Measurements from ENCODE around the gene METTL2B. TPM values are rescaled to one million over a fixed set of nuclear protein-coding genes. Genes with fewer than 3 reads are reported as not detected.
"Not testable (repeated sequence)": the region's sequence is repeated elsewhere in the genome, so short reads cannot be mapped to it uniquely, and the experiment has no call there.

Gene METTL2B
- total RNA-seq, 1 experiment from 2014 or later: 37.2 TPM

GRCh38 chr7:128448751-128449302, 27.7 kb upstream of the METTL2B start:
- no peak for DNase-seq (ENCODE audit: low read depth in 1 of 2, low spot score in 2 of 2)
- no peak overlapping the region for H3K4me3 ChIP-seq
- H3K9me3 ChIP-seq (replicated peaks): no peaks in the 10 kb centered on the region
- no peak overlapping the region for H3K27ac ChIP-seq
- H3K4me1 ChIP-seq (replicated peaks): no peaks in the 10 kb centered on the region
- H3K27me3 ChIP-seq (replicated peaks): no peaks in the 10 kb centered on the region
- no peaks in the 10 kb centered on the region for H3K36me3 ChIP-seq

GRCh38 chr7:128450409-128450808, 26.1 kb upstream of the METTL2B start:
- no peaks in the 10 kb centered on the region for H3K36me3 ChIP-seq
- no peak overlapping the region for H3K27ac ChIP-seq
- peaks cover 14% of the 10 kb centered on the region for H3K4me1 ChIP-seq (replicated peaks)
- no peak overlapping the region for H3K4me3 ChIP-seq
- H3K9me3 ChIP-seq (replicated peaks): no peaks in the 10 kb centered on the region
- no peaks in the 10 kb centered on the region for H3K27me3 ChIP-seq (replicated peaks)
- no peak for DNase-seq (ENCODE audit: low read depth in 1 of 2, low spot score in 2 of 2)

GRCh38 chr7:128450913-128451312, 25.6 kb upstream of the METTL2B start:
- no peak overlapping the region for H3K4me3 ChIP-seq
- no peaks in the 10 kb centered on the region for H3K27me3 ChIP-seq (replicated peaks)
- peaks cover 14% of the 10 kb centered on the region for H3K4me1 ChIP-seq (replicated peaks)
- no peak overlapping the region for H3K27ac ChIP-seq
- no peak for DNase-seq (ENCODE audit: low read depth in 1 of 2, low spot score in 2 of 2)
- H3K9me3 ChIP-seq (replicated peaks): no peaks in the 10 kb centered on the region
- H3K36me3 ChIP-seq: no peaks in the 10 kb centered on the region; the same call in 1 of the 2 replicates

GRCh38 chr7:128452552-128452951, 24.0 kb upstream of the METTL2B start:
- Histone ChIP-seq H3K27me3 (replicated peaks) (no peaks in the 10 kb centered on the region), H3K36me3 (peaks cover 8% of the 10 kb centered on the region; the same call in 1 of the 2 replicates), H3K4me3 (no peak overlapping the region), H3K27ac (no peak overlapping the region), H3K9me3 (replicated peaks) (no peaks in the 10 kb centered on the region), H3K4me1 (replicated peaks) (peaks cover 19% of the 10 kb centered on the region)
- DNase-seq (ENCODE audit: low read depth in 1 of 2, low spot score in 2 of 2): no peak

- Histone ChIP-seq H3K36me3 (peaks cover 10% of the 10 kb centered on the region; the same call in 1 of the 2 replicates), H3K4me1 (replicated peaks) (peaks cover 22% of the 10 kb centered on the region), H3K27ac (no peak overlapping the region), H3K27me3 (replicated peaks) (no peaks in the 10 kb centered on the region), H3K4me3 (no peak overlapping the region), H3K9me3 (replicated peaks) (no peaks in the 10 kb centered on the region)
- no peak for DNase-seq (ENCODE audit: low read depth in 1 of 2, low spot score in 2 of 2)
Observed at GRCh38 chr7:128453836-128454804, 22.4 kb upstream of the METTL2B start.

GRCh38 chr7:128454808-128455542, 21.6 kb upstream of the METTL2B start:
- Histone ChIP-seq H3K9me3 (replicated peaks) (no peaks in the 10 kb centered on the region), H3K36me3 (peaks cover 10% of the 10 kb centered on the region; the same call in 1 of the 2 replicates), H3K27me3 (replicated peaks) (no peaks in the 10 kb centered on the region), H3K27ac (peak overlapping the region; percentile 65), H3K4me3 (peak overlapping the region; percentile 65), H3K4me1 (replicated peaks) (peaks cover 22% of the 10 kb centered on the region)
- DNase-seq (ENCODE audit: low read depth in 1 of 2, low spot score in 2 of 2): no peak

- Histone ChIP-seq H3K4me3 (peak within 1 kb of the TSS; percentile 65), H3K36me3 (peaks cover 10% of the 10 kb centered on the region; the same call in 1 of the 2 replicates), H3K27me3 (replicated peaks) (no peaks in the 10 kb centered on the region), H3K4me1 (replicated peaks) (peaks cover 22% of the 10 kb centered on the region), H3K27ac (peak within 1 kb of the TSS; percentile 65), H3K9me3 (replicated peaks) (no peaks in the 10 kb centered on the region)
- peak; percentile 95 for DNase-seq (ENCODE audit: low read depth in 1 of 2, low spot score in 2 of 2)
Observed at GRCh38 chr7:128455543-128456254, 20.8 kb upstream of the METTL2B start, which contains the start of gene HILPDA. Gene HILPDA, plus strand, starts transcription at chr7:128455878. Its CDS starts 1,391 bp downstream, at chr7:128457269.

GRCh38 chr7:128456255-128456725, 20.3 kb upstream of the METTL2B start:
- Histone ChIP-seq H3K36me3 (peaks cover 10% of the 10 kb centered on the region; the same call in 1 of the 2 replicates), H3K27me3 (replicated peaks) (no peaks in the 10 kb centered on the region), H3K4me1 (replicated peaks) (peaks cover 22% of the 10 kb centered on the region), H3K27ac (peak overlapping the region; percentile 12; the same call in 1 of the 2 replicates), H3K4me3 (peak overlapping the region; percentile 65), H3K9me3 (replicated peaks) (no peaks in the 10 kb centered on the region)
- DNase-seq (ENCODE audit: low read depth in 1 of 2, low spot score in 2 of 2): peak in 1 of 2 experiments; percentile 14

- DNase-seq (ENCODE audit: low read depth in 1 of 2, low spot score in 2 of 2); H3K9me3 ChIP-seq (replicated peaks); H3K27ac ChIP-seq; H3K36me3 ChIP-seq; H3K4me3 ChIP-seq; H3K27me3 ChIP-seq (replicated peaks): not testable (repeated sequence)
- H3K4me1 ChIP-seq (replicated peaks): peaks cover 22% of the 10 kb centered on the region
Observed at GRCh38 chr7:128457385-128457784, 19.2 kb upstream of the METTL2B start.

GRCh38 chr7:128458956-128459355, 17.6 kb upstream of the METTL2B start:
- Histone ChIP-seq H3K27me3 (replicated peaks) (no peaks in the 10 kb centered on the region), H3K36me3 (peaks cover 10% of the 10 kb centered on the region; the same call in 1 of the 2 replicates), H3K9me3 (replicated peaks) (no peaks in the 10 kb centered on the region), H3K4me3 (no peak overlapping the region), H3K27ac (no peak overlapping the region), H3K4me1 (replicated peaks) (peaks cover 22% of the 10 kb centered on the region)
- DNase-seq (ENCODE audit: low read depth in 1 of 2, low spot score in 2 of 2): no peak

- Histone ChIP-seq H3K9me3 (replicated peaks) (no peaks in the 10 kb centered on the region), H3K27ac (no peak overlapping the region), H3K36me3 (peaks cover 10% of the 10 kb centered on the region; the same call in 1 of the 2 replicates), H3K4me3 (no peak overlapping the region), H3K4me1 (replicated peaks) (peaks cover 18% of the 10 kb centered on the region), H3K27me3 (replicated peaks) (no peaks in the 10 kb centered on the region)
- DNase-seq (ENCODE audit: low read depth in 1 of 2, low spot score in 2 of 2): peak; percentile 51 to 58
Observed at GRCh38 chr7:128459394-128459878, 17.1 kb upstream of the METTL2B start.

- no peak for DNase-seq (ENCODE audit: low read depth in 1 of 2, low spot score in 2 of 2)
- H3K4me1 ChIP-seq (replicated peaks): peaks cover 3% of the 10 kb centered on the region; the same call in 1 of the 2 replicates
- H3K4me3 ChIP-seq: no peak overlapping the region
- H3K36me3 ChIP-seq: peaks cover 2% of the 10 kb centered on the region; the same call in 1 of the 2 replicates
- no peak overlapping the region for H3K27ac ChIP-seq
- no peaks in the 10 kb centered on the region for H3K9me3 ChIP-seq (replicated peaks)
- no peaks in the 10 kb centered on the region for H3K27me3 ChIP-seq (replicated peaks)
Observed at GRCh38 chr7:128462460-128462859, 14.1 kb upstream of the METTL2B start.

- not testable (repeated sequence) for DNase-seq (ENCODE audit: low read depth in 1 of 2, low spot score in 2 of 2); H3K36me3 ChIP-seq; H3K27ac ChIP-seq
Observed at GRCh38 chr7:128463345-128463744, 13.2 kb upstream of the METTL2B start.

More at GRCh38 chr7:128463345-128463744, 13.2 kb upstream of the METTL2B start:
- not testable (repeated sequence) for H3K27me3 ChIP-seq (replicated peaks); H3K4me3 ChIP-seq; H3K9me3 ChIP-seq (replicated peaks); H3K4me1 ChIP-seq (replicated peaks)

Measured in SJSA1 (cell line).